AG10803 (cell line): ENCODE measurements around the gene PTTG1.

Experiments used
- DNase-seq: peaks from one replicate; pipeline ENCODE4 v3.0.0; 2010; ENCODE audit warnings: low read depth
- H3K4me3 ChIP-seq: 2 replicates; pipeline ENCODE4 v1.5.1; 2011; ENCODE audit warnings: mild to moderate bottlenecking, low read length, control low read depth
- CTCF ChIP-seq: conservative IDR thresholded peaks from 2 replicates; pipeline ENCODE4 v1.5.1; 2011; ENCODE audit warnings: mild to moderate bottlenecking, low read length, control low read depth, inconsistent platforms

The PTTG1 gene

GRCh38 chr5:160421625-160422258 is at the start of gene PTTG1:
TSS of gene PTTG1 (plus strand) at chr5:160421855. CDS start at chr5:160422313, 458 bp downstream.
- no peak for TF ChIP-seq CTCF

GRCh38 chr5:160375166-160375565 is 46.5 kb upstream of the PTTG1 start:
- no peak overlapping the region for H3K4me3 ChIP-seq
- TF ChIP-seq CTCF = no peak
- peak; percentile 41 for DNase-seq

More at GRCh38 chr5:160421625-160422258, at the start of gene PTTG1:
- H3K4me3 ChIP-seq = peak within 1 kb of the TSS; percentile 71
- peak; percentile 93 for DNase-seq

GRCh38 chr5:160375701-160376100 is 46.0 kb upstream of the PTTG1 start:
- TF ChIP-seq CTCF = no peak
- H3K4me3 ChIP-seq = no peak overlapping the region
- DNase-seq = no peak

GRCh38 chr5:160376416-160376815 is 45.2 kb upstream of the PTTG1 start:
- no peak for DNase-seq
- no peak overlapping the region for H3K4me3 ChIP-seq
- TF ChIP-seq CTCF = no peak

GRCh38 chr5:160377651-160378050 is 44.0 kb upstream of the PTTG1 start:
- H3K4me3 ChIP-seq = no peak overlapping the region
- no peak for DNase-seq
- no peak for TF ChIP-seq CTCF

GRCh38 chr5:160378330-160378729 is 43.3 kb upstream of the PTTG1 start:
- H3K4me3 ChIP-seq = no peak overlapping the region
- no peak for TF ChIP-seq CTCF
- no peak for DNase-seq

GRCh38 chr5:160379511-160379910 is 42.1 kb upstream of the PTTG1 start:
- no peak overlapping the region for H3K4me3 ChIP-seq
- TF ChIP-seq CTCF = no peak
- peak; percentile 24 for DNase-seq
